ENCODE measurements around the gene ARGLU1. TPM values are rescaled to one million over a fixed set of nuclear protein-coding genes. Genes with fewer than 3 reads are reported as not detected.

ARGLU1 gene
- polyA plus RNA-seq, 1 experiment, result 25.6 TPM

GRCh38 chr13:106507560-106508274 is 60.2 kb downstream of the ARGLU1 start:
- DNase-seq (ENCODE audit: low read depth), result peak; percentile 45
- POLR2A ChIA-PET, result no interaction called here
- Histone ChIP-seq H3K36me3 (ENCODE audit: control insufficient read depth, insufficient read depth, low read length) (peaks cover 1% of the 10 kb centered on the region; the same call in 1 of the 2 replicates), H3K27me3 (ENCODE audit: control insufficient read depth, insufficient read depth, low read length) (no peaks in the 10 kb centered on the region), H3K4me3 (ENCODE audit: low read depth, low read length) (no peak overlapping the region)
- TF ChIP-seq CTCF (IDR thresholded peaks at IDR 0.05; ENCODE audit: insufficient read depth, low read depth, low read length), result no peak
- CTCF ChIA-PET, result interaction anchor here (1.1 kb wide), 1 partner anchor 8 kb away, joined by 3 read pairs; no protein-coding TSS in a partner anchor

- Histone ChIP-seq H3K27me3 (ENCODE audit: control insufficient read depth, insufficient read depth, low read length) (no peaks in the 10 kb centered on the region), H3K4me3 (ENCODE audit: low read depth, low read length) (no peak overlapping the region), H3K36me3 (ENCODE audit: control insufficient read depth, insufficient read depth, low read length) (no peaks in the 10 kb centered on the region; the same call in 1 of the 2 replicates)
- DNase-seq (ENCODE audit: low read depth), result no peak
- ChIA-PET POLR2A (no interaction called here), CTCF (no interaction called here)
- TF ChIP-seq CTCF (IDR thresholded peaks at IDR 0.05; ENCODE audit: insufficient read depth, low read depth, low read length), result no peak
Measured at GRCh38 chr13:106506286-106506685, 61.7 kb downstream of the ARGLU1 start.

- no peaks in the 10 kb centered on the region; the same call in 1 of the 2 replicates for H3K36me3 ChIP-seq (ENCODE audit: control insufficient read depth, insufficient read depth, low read length)
- ChIA-PET CTCF (no interaction called here), POLR2A (no interaction called here)
- no peak for TF ChIP-seq CTCF (IDR thresholded peaks at IDR 0.05; ENCODE audit: insufficient read depth, low read depth, low read length)
- H3K27me3 ChIP-seq (ENCODE audit: control insufficient read depth, insufficient read depth, low read length), result no peaks in the 10 kb centered on the region
- no peak overlapping the region for H3K4me3 ChIP-seq (ENCODE audit: low read depth, low read length)
- no peak for DNase-seq (ENCODE audit: low read depth)
Measured at GRCh38 chr13:106505732-106506131, 62.2 kb downstream of the ARGLU1 start.

- no peak for TF ChIP-seq CTCF (IDR thresholded peaks at IDR 0.05; ENCODE audit: insufficient read depth, low read depth, low read length)
- no peaks in the 10 kb centered on the region for H3K27me3 ChIP-seq (ENCODE audit: control insufficient read depth, insufficient read depth, low read length)
- CTCF ChIA-PET, result no interaction called here
- H3K4me3 ChIP-seq (ENCODE audit: low read depth, low read length), result no peak overlapping the region
- DNase-seq (ENCODE audit: low read depth), result no peak
- no peaks in the 10 kb centered on the region; the same call in 1 of the 2 replicates for H3K36me3 ChIP-seq (ENCODE audit: control insufficient read depth, insufficient read depth, low read length)
- POLR2A ChIA-PET, result no interaction called here
Measured at GRCh38 chr13:106505295-106505694, 62.6 kb downstream of the ARGLU1 start.

GRCh38 chr13:106503730-106504453 is 64.0 kb downstream of the ARGLU1 start:
- ChIA-PET POLR2A (no interaction called here), CTCF (interaction anchor here (0.6 kb wide), 1 partner anchor 16 kb away, joined by 3 read pairs; no protein-coding TSS in a partner anchor)
- Histone ChIP-seq H3K36me3 (ENCODE audit: control insufficient read depth, insufficient read depth, low read length) (no peaks in the 10 kb centered on the region; the same call in 1 of the 2 replicates), H3K4me3 (ENCODE audit: low read depth, low read length) (no peak overlapping the region), H3K27me3 (ENCODE audit: control insufficient read depth, insufficient read depth, low read length) (no peaks in the 10 kb centered on the region)
- DNase-seq (ENCODE audit: low read depth), result no peak
- TF ChIP-seq CTCF (IDR thresholded peaks at IDR 0.05; ENCODE audit: insufficient read depth, low read depth, low read length), result no peak
